Measurements from ENCODE around the gene ELK3. TPM values are rescaled to one million over a fixed set of nuclear protein-coding genes. Genes with fewer than 3 reads are reported as not detected.

Gene ELK3
- total RNA-seq, 4 donors from 2014 or later, result 10.0 to 13.5 (median 11.0) TPM

GRCh38 chr12:96257550-96258103, 63.5 kb downstream of the ELK3 start:
- no peak overlapping the region for H3K27ac ChIP-seq

GRCh38 chr12:96258104-96258961, 64.2 kb downstream of the ELK3 start:
- H3K27ac ChIP-seq, result peak overlapping the region; percentile 14
- H3K36me3 ChIP-seq, result peaks cover 23% of the 10 kb centered on the region
- H3K4me1 ChIP-seq, result peaks cover 30% of the 10 kb centered on the region
- TF ChIP-seq POLR2A (IDR thresholded peaks at IDR 0.05) (no peak), POLR2AphosphoS5 (IDR thresholded peaks at IDR 0.05) (no peak), EP300 (IDR thresholded peaks at IDR 0.05) (no peak), CTCF (IDR thresholded peaks at IDR 0.05) (no peak)
- no peaks in the 10 kb centered on the region for H3K27me3 ChIP-seq
- no peak for DNase-seq (ENCODE audit: low spot score in 2 of 2)
- H3K4me3 ChIP-seq, result no peak overlapping the region
- WGBS, result 22% methylated on average over 8 of the region's 8 CpGs
- H3K9me3 ChIP-seq, result no peaks in the 10 kb centered on the region

More at GRCh38 chr12:96257550-96258103, 63.5 kb downstream of the ELK3 start:
- Histone ChIP-seq H3K9me3 (no peaks in the 10 kb centered on the region), H3K36me3 (peaks cover 18% of the 10 kb centered on the region), H3K4me3 (no peak overlapping the region), H3K4me1 (peaks cover 30% of the 10 kb centered on the region), H3K27me3 (no peaks in the 10 kb centered on the region)
- WGBS, result 67% methylated on average over 2 of the region's 2 CpGs
- DNase-seq (ENCODE audit: low spot score in 2 of 2), result no peak
- no peak for TF ChIP-seq CTCF (IDR thresholded peaks at IDR 0.05)
- TF ChIP-seq POLR2AphosphoS5 (IDR thresholded peaks at IDR 0.05), result no peak
- no peak for TF ChIP-seq EP300 (IDR thresholded peaks at IDR 0.05)

GRCh38 chr12:96260231-96260630, 66.1 kb downstream of the ELK3 start:
- DNase-seq (ENCODE audit: low spot score in 2 of 2), result no peak
- Histone ChIP-seq H3K9me3 (no peaks in the 10 kb centered on the region), H3K36me3 (peaks cover 24% of the 10 kb centered on the region), H3K27ac (no peak overlapping the region), H3K27me3 (no peaks in the 10 kb centered on the region), H3K4me1 (peaks cover 21% of the 10 kb centered on the region), H3K4me3 (no peak overlapping the region)
- no peak for TF ChIP-seq POLR2A (IDR thresholded peaks at IDR 0.05)
- TF ChIP-seq EP300 (IDR thresholded peaks at IDR 0.05), result no peak
- no peak for TF ChIP-seq POLR2AphosphoS5 (IDR thresholded peaks at IDR 0.05)
- TF ChIP-seq CTCF (IDR thresholded peaks at IDR 0.05), result no peak
- 87% methylated on average over 2 of the region's 2 CpGs for WGBS

- Histone ChIP-seq H3K9me3 (no peaks in the 10 kb centered on the region), H3K27ac (no peak overlapping the region), H3K4me1 (peaks cover 21% of the 10 kb centered on the region), H3K4me3 (no peak overlapping the region), H3K27me3 (no peaks in the 10 kb centered on the region), H3K36me3 (peaks cover 24% of the 10 kb centered on the region)
- WGBS, result 79% methylated on average over 3 of the region's 3 CpGs
- DNase-seq (ENCODE audit: low spot score in 2 of 2), result no peak
- TF ChIP-seq POLR2A (IDR thresholded peaks at IDR 0.05) (no peak), CTCF (IDR thresholded peaks at IDR 0.05) (no peak), EP300 (IDR thresholded peaks at IDR 0.05) (no peak), POLR2AphosphoS5 (IDR thresholded peaks at IDR 0.05) (no peak)
Observed at GRCh38 chr12:96260644-96261043, 66.5 kb downstream of the ELK3 start.

- WGBS, result 95% methylated on average over 5 of the region's 5 CpGs
- Histone ChIP-seq H3K27me3 (no peaks in the 10 kb centered on the region), H3K36me3 (peaks cover 24% of the 10 kb centered on the region), H3K4me3 (no peak overlapping the region), H3K4me1 (peaks cover 21% of the 10 kb centered on the region), H3K27ac (no peak overlapping the region), H3K9me3 (no peaks in the 10 kb centered on the region)
- no peak for DNase-seq (ENCODE audit: low spot score in 2 of 2)
- TF ChIP-seq POLR2AphosphoS5 (IDR thresholded peaks at IDR 0.05) (no peak), CTCF (IDR thresholded peaks at IDR 0.05) (no peak), POLR2A (IDR thresholded peaks at IDR 0.05) (no peak), EP300 (IDR thresholded peaks at IDR 0.05) (no peak)
Observed at GRCh38 chr12:96261557-96261956, 67.4 kb downstream of the ELK3 start.
